ENCODE measurements around the gene AJM1.

DNA sequence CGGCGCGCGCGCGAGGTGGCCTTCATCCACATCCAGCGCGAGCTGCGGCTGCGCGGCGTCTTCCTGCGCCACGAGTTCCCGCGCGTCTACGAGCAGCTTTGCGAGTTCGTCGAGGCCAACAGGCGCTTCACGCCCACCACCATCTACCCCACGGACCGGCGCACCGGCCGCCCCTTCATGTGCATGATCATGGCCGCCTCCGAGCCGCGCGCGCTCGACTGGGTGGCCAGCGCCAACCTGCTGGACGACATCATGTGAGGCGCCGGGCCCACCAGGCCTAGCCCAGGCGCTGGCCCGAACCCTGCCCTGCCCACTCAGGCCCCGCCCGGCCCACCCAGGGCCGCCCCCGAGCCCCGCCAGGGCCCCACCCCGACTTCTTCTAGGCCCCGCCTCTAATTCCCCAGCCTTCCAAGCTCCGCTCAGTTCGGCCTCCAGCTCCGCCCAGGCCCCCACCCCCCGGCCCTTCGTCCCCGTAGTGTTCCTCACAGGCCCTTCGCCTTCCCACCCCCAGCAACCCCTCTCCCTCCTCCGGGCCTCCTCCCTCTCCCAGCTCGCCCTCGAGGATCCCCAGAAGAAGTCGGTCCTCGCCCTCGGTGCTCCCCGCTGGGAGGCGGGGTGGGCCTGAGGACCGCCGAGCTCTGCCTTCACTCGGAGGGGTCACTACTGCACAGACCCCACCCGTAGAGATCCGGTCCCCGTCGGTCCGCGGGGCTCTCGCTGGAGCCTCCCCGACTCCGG is 5.0 kb downstream of the AJM1 start:
- TF ChIP-seq, protein P1, sequence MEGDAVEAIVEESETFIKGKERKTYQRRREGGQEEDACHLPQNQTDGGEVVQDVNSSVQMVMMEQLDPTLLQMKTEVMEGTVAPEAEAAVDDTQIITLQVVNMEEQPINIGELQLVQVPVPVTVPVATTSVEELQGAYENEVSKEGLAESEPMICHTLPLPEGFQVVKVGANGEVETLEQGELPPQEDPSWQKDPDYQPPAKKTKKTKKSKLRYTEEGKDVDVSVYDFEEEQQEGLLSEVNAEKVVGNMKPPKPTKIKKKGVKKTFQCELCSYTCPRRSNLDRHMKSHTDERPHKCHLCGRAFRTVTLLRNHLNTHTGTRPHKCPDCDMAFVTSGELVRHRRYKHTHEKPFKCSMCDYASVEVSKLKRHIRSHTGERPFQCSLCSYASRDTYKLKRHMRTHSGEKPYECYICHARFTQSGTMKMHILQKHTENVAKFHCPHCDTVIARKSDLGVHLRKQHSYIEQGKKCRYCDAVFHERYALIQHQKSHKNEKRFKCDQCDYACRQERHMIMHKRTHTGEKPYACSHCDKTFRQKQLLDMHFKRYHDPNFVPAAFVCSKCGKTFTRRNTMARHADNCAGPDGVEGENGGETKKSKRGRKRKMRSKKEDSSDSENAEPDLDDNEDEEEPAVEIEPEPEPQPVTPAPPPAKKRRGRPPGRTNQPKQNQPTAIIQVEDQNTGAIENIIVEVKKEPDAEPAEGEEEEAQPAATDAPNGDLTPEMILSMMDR (IDR thresholded peaks at IDR 0.05; ENCODE audit: low read depth, low read length): no peak
- no peak for TF ChIP-seq EZH2phosphoT487 (IDR thresholded peaks at IDR 0.05; ENCODE audit: low read depth)

Measured in OCI-LY3 (cell line).